COLO829 (cell line): ENCODE measurements around the gene CLDN12.
"Not testable (repeated sequence)": the region's sequence is repeated elsewhere in the genome, so short reads cannot be mapped to it uniquely, and the experiment has no call there.

Experiments used
- DNase-seq: peaks from one replicate; pipeline ENCODE4 v3.0.0; 2012; ENCODE audit warnings: low spot score

CLDN12 gene

DNA sequence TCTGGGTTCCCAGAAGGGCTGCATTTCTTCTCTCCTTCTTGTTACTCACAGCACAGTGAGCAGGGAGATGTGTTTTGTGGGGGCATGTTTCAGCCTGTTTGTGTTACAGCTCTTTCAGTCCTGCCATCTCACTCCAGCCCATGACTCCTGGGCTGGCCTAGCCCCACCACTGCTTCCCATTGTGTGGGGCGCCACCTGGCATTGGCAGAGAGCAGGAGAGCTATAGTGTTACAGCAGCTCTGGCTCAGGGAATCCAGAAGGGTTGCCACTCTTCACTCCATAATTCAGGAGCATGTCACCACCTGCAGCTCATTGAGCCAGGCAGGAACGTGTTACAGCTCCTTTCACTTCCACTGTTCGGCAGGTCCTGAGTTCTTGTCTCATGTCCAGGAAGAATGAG lies 30.0 kb downstream of the CLDN12 start:
- DNase-seq, result no peak

DNA sequence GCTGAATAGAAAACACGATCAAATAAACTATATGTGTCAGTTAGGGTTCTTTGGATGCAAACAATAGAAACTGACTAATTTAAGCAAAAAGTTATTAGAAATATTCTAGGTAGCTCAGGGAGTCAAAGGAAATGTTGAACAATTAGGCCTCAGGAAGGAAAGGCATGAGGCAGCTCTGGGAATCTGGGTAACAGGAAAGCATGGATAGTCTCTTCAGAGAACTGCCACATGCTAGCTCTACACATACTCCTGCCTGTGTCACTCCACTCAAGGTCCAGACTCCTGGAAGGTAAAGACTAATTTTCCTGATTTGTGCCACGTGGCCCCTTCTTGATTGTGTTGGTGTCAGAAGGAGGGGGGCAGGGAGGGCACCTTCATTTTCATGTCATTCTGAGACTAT lies 42.4 kb downstream of the CLDN12 start:
- no peak for DNase-seq

GRCh38 chr7:90446137-90446899 lies 43.1 kb downstream of the CLDN12 start:
- DNase-seq, result no peak

GRCh38 chr7:90453259-90453891 lies 50.1 kb downstream of the CLDN12 start:
- no peak for DNase-seq

GRCh38 chr7:90453931-90454330 lies 50.7 kb downstream of the CLDN12 start:
- DNase-seq, result no peak

DNA sequence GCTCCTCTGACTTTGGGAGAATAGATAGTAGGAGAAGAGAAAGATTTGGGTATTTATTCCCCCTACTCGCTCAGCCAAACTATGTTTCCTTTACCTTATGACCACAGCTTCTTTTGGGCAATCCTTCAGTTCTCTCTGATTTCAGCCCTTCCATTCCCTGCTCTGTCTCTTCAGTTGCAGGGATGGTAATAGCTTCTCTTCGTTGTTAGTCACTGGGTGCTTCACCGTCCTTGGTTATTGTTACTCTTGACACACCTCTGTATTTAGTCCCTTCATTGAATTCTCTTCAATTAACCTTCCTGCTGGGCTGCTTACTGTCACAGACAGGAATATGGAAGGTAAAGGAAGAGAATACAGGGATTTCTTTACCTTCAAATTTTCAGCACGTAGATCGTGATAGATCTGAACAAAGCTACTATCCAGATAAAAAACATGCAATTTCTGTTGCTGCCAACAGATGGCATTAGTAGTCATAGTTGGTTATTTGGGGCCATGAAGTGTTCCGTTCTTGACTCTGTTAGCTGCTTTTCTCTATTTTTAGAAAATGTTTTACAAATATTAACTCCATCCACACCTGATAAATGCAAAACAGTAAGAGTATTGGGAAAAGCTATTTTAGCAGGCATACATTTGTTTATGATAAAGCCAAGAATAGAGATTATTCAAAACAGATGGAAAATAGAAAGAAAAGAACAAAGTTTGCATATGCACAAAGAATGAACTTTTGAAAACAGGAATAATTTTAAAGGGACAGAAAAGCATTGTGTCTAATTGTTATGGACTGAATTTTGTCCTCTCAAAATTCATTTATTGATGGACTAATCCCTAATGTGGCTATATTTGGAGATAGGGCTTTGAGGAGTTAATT lies 52.1 kb downstream of the CLDN12 start:
- DNase-seq, result peak; percentile 85

DNA sequence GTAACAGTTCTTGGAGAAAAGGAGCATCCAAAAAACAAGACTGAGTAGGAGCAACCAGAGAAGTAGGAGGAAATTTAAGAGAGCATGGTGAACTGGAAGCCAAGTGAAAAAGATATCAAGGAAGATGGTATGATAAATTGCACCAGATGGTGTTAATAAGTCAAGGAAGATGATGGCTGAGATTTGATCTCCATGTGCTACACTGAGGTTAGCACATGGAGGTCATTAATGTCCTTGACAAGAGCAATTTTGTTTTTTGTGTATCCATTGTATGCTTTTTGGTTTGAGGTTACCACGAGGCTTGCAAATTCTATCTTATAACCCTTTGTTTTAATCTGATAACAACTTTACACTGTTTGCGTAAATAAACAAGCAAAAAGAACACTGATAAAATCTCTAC lies 54.8 kb downstream of the CLDN12 start:
- DNase-seq, result no peak

- no peak for DNase-seq
Observed at GRCh38 chr7:90459888-90460287, 56.6 kb downstream of the CLDN12 start.

DNA sequence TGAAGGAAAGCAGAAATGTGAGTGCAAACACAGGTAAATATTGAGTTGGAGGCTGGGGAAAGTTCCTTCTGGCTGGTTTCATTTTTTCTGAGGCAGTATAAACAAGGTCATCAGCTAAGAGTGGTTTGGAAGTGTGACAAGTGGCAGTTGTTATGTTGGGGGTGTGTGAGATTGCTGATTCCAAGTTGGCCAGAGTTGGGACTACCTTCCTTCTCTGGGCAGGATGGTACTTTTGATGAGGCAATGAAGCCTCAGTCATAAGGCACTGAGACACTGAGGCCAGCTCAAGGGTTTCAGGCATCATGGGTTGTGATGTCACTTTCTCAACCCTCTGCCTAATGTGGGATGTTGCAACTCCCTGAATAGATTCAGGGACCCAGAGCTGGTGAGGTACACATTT lies 58.0 kb downstream of the CLDN12 start:
- DNase-seq, result no peak

DNA sequence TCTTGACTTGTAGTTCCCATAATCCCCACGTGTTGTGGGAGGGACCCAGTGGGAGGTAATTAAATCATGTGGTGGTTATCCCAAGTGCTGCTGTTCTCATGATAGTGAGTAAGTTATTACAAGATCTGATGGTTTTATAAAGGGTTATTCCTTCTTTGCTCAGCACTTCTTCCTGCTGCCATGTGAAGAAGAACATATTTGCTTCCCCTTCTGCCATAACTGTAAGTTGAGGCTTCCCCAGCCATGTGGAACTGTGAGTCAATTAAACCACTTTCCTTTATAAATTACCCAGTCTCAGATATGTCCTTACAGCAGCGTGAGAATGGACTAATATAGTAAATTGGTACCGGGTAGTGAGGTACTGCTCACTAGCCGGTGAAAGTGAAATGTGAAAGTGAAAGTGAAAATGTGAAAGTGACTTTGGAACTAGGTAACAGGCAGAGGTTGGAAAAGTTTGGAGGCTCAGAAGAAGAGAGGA lies 59.9 kb downstream of the CLDN12 start:
- not testable (repeated sequence) for DNase-seq
